OCI-LY7 (cell line): ENCODE data around the gene SRSF4. TPM values are rescaled to one million over a fixed set of nuclear protein-coding genes. Genes with fewer than 3 reads are reported as not detected.

ENCODE experiments used
- BruUV-seq: library from RNA; stranded (reverse); fragments of 400-500 nt; replicated peaks from 2 replicates; lab custom pipeline; 2021; lab: Mats Ljungman, UMichigan
- CTCF ChIA-PET: fragments of 300-600 bp; sonication (Branson Sonifier 250); formaldehyde crosslinking; loops from one replicate; lab custom pipeline; 2022; ENCODE audit warnings: antibody characterized with exemption; ENCODE audit not compliant: unreplicated experiment; lab: Charles Lee
- POLR2A ChIA-PET: fragments of 300-600 bp; sonication (Branson Sonifier 250); formaldehyde crosslinking; loops from one replicate; lab custom pipeline; 2022; ENCODE audit warnings: antibody characterized with exemption; lab: Charles Lee
- DNase-seq: peaks from one replicate; pipeline ENCODE4 v3.0.0-alpha.2; 2015; ENCODE audit warnings: low spot score
- H2AFZ ChIP-seq: fragments of 200-600 bp; sonication (generic), shearing (Covaris generic); 2 replicates; pipeline ENCODE4 v1.6.1; 2014; ENCODE audit warnings: mild to moderate bottlenecking, antibody characterized with exemption, low read length, moderate library complexity
- H3K27ac ChIP-seq: fragments of 200-600 bp; sonication (generic); 2 replicates; pipeline ENCODE4 v1.5.1; 2014; ENCODE audit warnings: mixed run types, low read depth, mild to moderate bottlenecking, moderate library complexity, low read length, inconsistent platforms; ENCODE audit not compliant: poor library complexity, severe bottlenecking
- H3K36me3 ChIP-seq: fragments of 200-600 bp; sonication (generic); 2 replicates; pipeline ENCODE4 v1.6.1; 2014; ENCODE audit warnings: mild to moderate bottlenecking, antibody characterized with exemption, low read length, moderate library complexity, mixed read lengths; ENCODE audit not compliant: insufficient read depth
- H3K4me1 ChIP-seq: fragments of 200-600 bp; sonication (generic); 2 replicates; pipeline ENCODE4 v1.5.1; 2014; ENCODE audit warnings: mild to moderate bottlenecking, low read length; ENCODE audit not compliant: insufficient read depth, poor library complexity, severe bottlenecking
- H3K4me2 ChIP-seq: fragments of 200-600 bp; sonication (generic); 2 replicates; pipeline ENCODE4 v1.6.1; 2014; ENCODE audit warnings: mild to moderate bottlenecking, low read length
- H3K4me3 ChIP-seq: fragments of 200-600 bp; sonication (generic); 2 replicates; pipeline ENCODE4 v1.5.1; 2014; ENCODE audit warnings: mild to moderate bottlenecking, low read depth, low read length; ENCODE audit not compliant: poor library complexity, severe bottlenecking
- H3K79me2 ChIP-seq: fragments of 200-600 bp; sonication (generic); 2 replicates; pipeline ENCODE4 v1.6.1; 2016; ENCODE audit warnings: low read depth, mild to moderate bottlenecking, low read length, moderate library complexity, mixed read lengths; ENCODE audit not compliant: insufficient read depth
- H3K9me2 ChIP-seq: fragments of 200-600 bp; sonication (generic); 2 replicates; pipeline ENCODE4 v1.6.1; 2016; ENCODE audit warnings: mild to moderate bottlenecking, low read length, mixed read lengths; ENCODE audit not compliant: insufficient read depth
- H3K9me3 ChIP-seq: fragments of 200-600 bp; sonication (generic); 2 replicates; pipeline ENCODE4 v1.6.1; 2014; ENCODE audit warnings: mild to moderate bottlenecking, mixed run types, low read length, mixed read lengths
- H4K20me1 ChIP-seq: fragments of 200-600 bp; sonication (generic); 2 replicates; pipeline ENCODE4 v1.6.1; 2014; ENCODE audit warnings: mild to moderate bottlenecking, antibody characterized with exemption, low read length, moderate library complexity, mixed read lengths; ENCODE audit not compliant: insufficient read depth
- CTCF ChIP-seq: fragments of 200-600 bp; sonication (generic); conservative IDR thresholded peaks from 2 replicates; pipeline ENCODE4 v1.5.1; 2014; ENCODE audit warnings: mild to moderate bottlenecking, antibody characterized with exemption, low read length, moderate library complexity, mixed read lengths
- EZH2phosphoT487 ChIP-seq: fragments of 200-600 bp; sonication (generic); IDR thresholded peaks from 2 replicates; pipeline ENCODE4 v1.6.1; 2018; ENCODE audit warnings: low read depth, borderline replicate concordance, mild to moderate bottlenecking, mixed run types, antibody characterized with exemption, low read length, moderate library complexity, mixed read lengths
- intact Hi-C: fragments of 100-400 bp; cut with micrococcal nuclease; formaldehyde crosslinking; loops from one replicate; pipeline ENCODE4 v1.10.0; 2022; ENCODE audit not compliant: unreplicated experiment
- total RNA-seq, 2 experiments: library from RNA; depleted of rRNA in 1 of 2; stranded (reverse); fragments of >200 nt in 1 of 2; shearing (Covaris generic) in 1 of 2; gene quantifications; 2 replicates each; pipeline ENCODE4 v1.2.3, GENCODE V29; 2014 to 2022

Gene SRSF4
- total RNA-seq, 2 experiments from 2014 or later = 52.8 to 122 TPM

- TF ChIP-seq CTCF (no peak), EZH2phosphoT487 (no peak)
- no peaks in the 10 kb centered on the region for H3K79me2 ChIP-seq
- no peaks in the 10 kb centered on the region for H3K9me2 ChIP-seq
- no peak overlapping the region for H3K27ac ChIP-seq
- POLR2A ChIA-PET = interaction anchor here (0.6 kb wide), 1 partner anchor 221 kb away, joined by 4 read pairs; no protein-coding TSS in a partner anchor
- intact Hi-C loops = no loop called here
- no peak overlapping the region for H3K4me2 ChIP-seq
- peaks cover 31% of the 10 kb centered on the region for H3K36me3 ChIP-seq
- H4K20me1 ChIP-seq = no peaks in the 10 kb centered on the region
- no peaks in the 10 kb centered on the region for H3K4me1 ChIP-seq
- no peak overlapping the region for H3K4me3 ChIP-seq
- no TSS peak for BruUV-seq
- DNase-seq = no peak
- H2AFZ ChIP-seq = no peak overlapping the region
- no peaks in the 10 kb centered on the region for H3K9me3 ChIP-seq
- CTCF ChIA-PET = no interaction called here
These were observed 75.9 kb downstream of the SRSF4 start for GRCh38 chr1:29105822-29106221.

GRCh38 chr1:29100487-29100886, 81.2 kb downstream of the SRSF4 start:
- no peak for DNase-seq
- Histone ChIP-seq H3K4me3 (no peak overlapping the region), H3K36me3 (peaks cover 56% of the 10 kb centered on the region), H2AFZ (no peak overlapping the region), H3K9me3 (no peaks in the 10 kb centered on the region), H3K79me2 (no peaks in the 10 kb centered on the region), H3K27ac (no peak overlapping the region), H3K9me2 (no peaks in the 10 kb centered on the region), H3K4me1 (no peaks in the 10 kb centered on the region), H3K4me2 (no peak overlapping the region), H4K20me1 (no peaks in the 10 kb centered on the region)
- POLR2A ChIA-PET = interaction anchor here (0.6 kb wide), 1 partner anchor 1553 kb away, joined by 5 read pairs; no protein-coding TSS in a partner anchor
- intact Hi-C loops = no loop called here
- CTCF ChIA-PET = no interaction called here
- TF ChIP-seq EZH2phosphoT487 (no peak), CTCF (no peak)
- BruUV-seq = no TSS peak

DNA sequence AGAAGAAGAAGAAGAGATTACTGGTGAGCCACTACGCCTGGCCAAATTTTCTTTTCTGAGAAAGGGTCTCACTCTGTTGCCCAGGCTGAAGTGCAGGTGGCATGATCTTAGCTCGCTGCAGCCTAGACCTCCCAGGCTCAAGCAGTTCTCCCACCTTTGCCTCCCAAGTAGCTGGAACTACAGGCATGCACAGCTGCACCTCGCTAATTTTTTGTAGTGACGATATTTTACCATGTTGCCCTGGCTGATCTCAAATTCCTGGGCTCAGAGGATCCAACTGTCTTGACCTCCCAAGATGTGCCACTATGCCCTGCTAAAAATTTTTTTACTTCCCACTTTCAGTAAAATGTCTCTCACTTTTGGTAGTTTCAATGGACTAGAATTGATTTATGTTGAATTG, 82.4 kb downstream of the SRSF4 start:
- Histone ChIP-seq H2AFZ (no peak overlapping the region), H3K4me1 (no peaks in the 10 kb centered on the region), H3K36me3 (peaks cover 62% of the 10 kb centered on the region), H3K4me2 (no peak overlapping the region), H3K9me2 (no peaks in the 10 kb centered on the region), H3K9me3 (no peaks in the 10 kb centered on the region), H4K20me1 (no peaks in the 10 kb centered on the region), H3K27ac (no peak overlapping the region), H3K79me2 (no peaks in the 10 kb centered on the region), H3K4me3 (no peak overlapping the region)
- TF ChIP-seq EZH2phosphoT487 (no peak), CTCF (no peak)
- POLR2A ChIA-PET = interaction anchor here (0.7 kb wide), 1 partner anchor 653 kb away, joined by 4 read pairs; no protein-coding TSS in a partner anchor
- intact Hi-C loops = no loop called here
- no peak for DNase-seq
- CTCF ChIA-PET = no interaction called here
- no TSS peak for BruUV-seq
